ENCODE measurements around the gene CNTN4.
A peak's percentile ranks its signal among the peaks of the same experiment; 100 is the strongest.

Gene CNTN4

DNA sequence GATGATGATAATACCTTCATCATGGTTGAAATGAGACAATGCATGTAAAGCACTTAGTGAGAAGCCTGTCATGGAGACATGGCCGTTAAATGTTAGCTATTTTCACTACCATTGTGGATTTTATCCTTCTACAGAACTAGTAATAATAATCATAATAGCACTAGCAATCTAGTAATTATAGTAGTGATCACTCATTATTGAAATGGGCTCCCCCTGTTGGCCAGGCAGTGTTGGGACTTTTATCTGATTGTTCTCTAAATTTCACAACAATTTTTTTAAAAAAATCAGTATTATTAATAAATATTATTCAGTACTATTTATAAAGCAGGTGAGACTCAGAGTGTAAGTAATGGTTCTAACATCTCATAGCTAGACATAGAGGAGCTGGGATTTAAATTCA is 615.3 kb downstream of the CNTN4 start:
- H3K27me3 ChIP-seq (ENCODE audit: insufficient read depth, low read length) = no peaks in the 10 kb centered on the region
- TF ChIP-seq, protein P1, sequence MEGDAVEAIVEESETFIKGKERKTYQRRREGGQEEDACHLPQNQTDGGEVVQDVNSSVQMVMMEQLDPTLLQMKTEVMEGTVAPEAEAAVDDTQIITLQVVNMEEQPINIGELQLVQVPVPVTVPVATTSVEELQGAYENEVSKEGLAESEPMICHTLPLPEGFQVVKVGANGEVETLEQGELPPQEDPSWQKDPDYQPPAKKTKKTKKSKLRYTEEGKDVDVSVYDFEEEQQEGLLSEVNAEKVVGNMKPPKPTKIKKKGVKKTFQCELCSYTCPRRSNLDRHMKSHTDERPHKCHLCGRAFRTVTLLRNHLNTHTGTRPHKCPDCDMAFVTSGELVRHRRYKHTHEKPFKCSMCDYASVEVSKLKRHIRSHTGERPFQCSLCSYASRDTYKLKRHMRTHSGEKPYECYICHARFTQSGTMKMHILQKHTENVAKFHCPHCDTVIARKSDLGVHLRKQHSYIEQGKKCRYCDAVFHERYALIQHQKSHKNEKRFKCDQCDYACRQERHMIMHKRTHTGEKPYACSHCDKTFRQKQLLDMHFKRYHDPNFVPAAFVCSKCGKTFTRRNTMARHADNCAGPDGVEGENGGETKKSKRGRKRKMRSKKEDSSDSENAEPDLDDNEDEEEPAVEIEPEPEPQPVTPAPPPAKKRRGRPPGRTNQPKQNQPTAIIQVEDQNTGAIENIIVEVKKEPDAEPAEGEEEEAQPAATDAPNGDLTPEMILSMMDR (IDR thresholded peaks at IDR 0.05; ENCODE audit: low read length) = peak; percentile 47
- no peak for TF ChIP-seq EZH2 (IDR thresholded peaks at IDR 0.05; ENCODE audit: borderline replicate concordance, low read length)
- no peaks in the 10 kb centered on the region for H3K9me2 ChIP-seq (ENCODE audit: low read depth, low read length)
- H3K4me2 ChIP-seq (ENCODE audit: low read length) = no peak overlapping the region
- no peaks in the 10 kb centered on the region for H3K9me3 ChIP-seq (ENCODE audit: low read length)
- H3K9ac ChIP-seq (ENCODE audit: low read length) = no peak overlapping the region
- no peaks in the 10 kb centered on the region for H3K36me3 ChIP-seq (ENCODE audit: insufficient read depth, low read length)
- no peaks in the 10 kb centered on the region for H3F3A ChIP-seq (ENCODE audit: insufficient read depth, low read length)
- no peak overlapping the region for H2AFZ ChIP-seq (ENCODE audit: low read length)
- H3K4me1 ChIP-seq (ENCODE audit: insufficient read depth, low read length, severe bottlenecking) = no peaks in the 10 kb centered on the region
- H4K20me1 ChIP-seq (ENCODE audit: insufficient read depth, low read length) = no peaks in the 10 kb centered on the region
- H3K4me3 ChIP-seq (ENCODE audit: low read depth, low read length, poor library complexity, severe bottlenecking) = no peak overlapping the region
- no peak overlapping the region for H3K27ac ChIP-seq (ENCODE audit: low read depth, low read length, poor library complexity, severe bottlenecking)
- H3K79me2 ChIP-seq (ENCODE audit: insufficient read depth, low read length) = no peaks in the 10 kb centered on the region

DNA sequence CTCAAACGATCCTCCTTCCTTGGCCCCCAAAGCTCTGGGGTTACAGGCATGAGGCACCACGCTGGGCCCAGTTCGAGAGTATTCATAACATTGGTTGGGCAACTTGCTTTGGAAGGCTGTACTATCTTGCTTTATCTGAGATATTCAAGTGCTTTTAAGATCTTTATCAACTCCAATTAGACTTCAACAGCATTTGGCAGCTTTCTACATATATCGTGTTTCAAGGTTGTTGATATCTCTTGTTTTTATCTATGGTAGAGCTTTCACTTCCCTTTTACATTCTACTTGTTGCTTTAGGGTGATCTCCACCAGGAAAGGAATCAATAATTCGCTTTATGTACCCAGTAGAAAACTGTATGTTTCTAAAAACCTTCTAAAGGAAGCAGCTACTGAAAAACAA is 616.2 kb downstream of the CNTN4 start:
- Histone ChIP-seq H3K4me3 (ENCODE audit: low read depth, low read length, poor library complexity, severe bottlenecking) (no peak overlapping the region), H3K79me2 (ENCODE audit: insufficient read depth, low read length) (no peaks in the 10 kb centered on the region), H3K9me2 (ENCODE audit: low read depth, low read length) (no peaks in the 10 kb centered on the region), H3K4me2 (ENCODE audit: low read length) (no peak overlapping the region), H3F3A (ENCODE audit: insufficient read depth, low read length) (no peaks in the 10 kb centered on the region), H3K4me1 (ENCODE audit: insufficient read depth, low read length, severe bottlenecking) (no peaks in the 10 kb centered on the region), H3K36me3 (ENCODE audit: insufficient read depth, low read length) (no peaks in the 10 kb centered on the region), H3K27me3 (ENCODE audit: insufficient read depth, low read length) (no peaks in the 10 kb centered on the region), H2AFZ (ENCODE audit: low read length) (no peak overlapping the region), H3K9me3 (ENCODE audit: low read length) (no peaks in the 10 kb centered on the region), H4K20me1 (ENCODE audit: insufficient read depth, low read length) (no peaks in the 10 kb centered on the region), H3K9ac (ENCODE audit: low read length) (no peak overlapping the region), H3K27ac (ENCODE audit: low read depth, low read length, poor library complexity, severe bottlenecking) (no peak overlapping the region)
- no peak for TF ChIP-seq EZH2 (IDR thresholded peaks at IDR 0.05; ENCODE audit: borderline replicate concordance, low read length)

- H2AFZ ChIP-seq (ENCODE audit: low read length) = no peak overlapping the region
- H3K9ac ChIP-seq (ENCODE audit: low read length) = no peak overlapping the region
- H3K9me3 ChIP-seq (ENCODE audit: low read length) = no peaks in the 10 kb centered on the region
- no peak overlapping the region for H3K4me2 ChIP-seq (ENCODE audit: low read length)
- H3K4me1 ChIP-seq (ENCODE audit: insufficient read depth, low read length, severe bottlenecking) = no peaks in the 10 kb centered on the region
- no peak overlapping the region for H3K27ac ChIP-seq (ENCODE audit: low read depth, low read length, poor library complexity, severe bottlenecking)
- H3K79me2 ChIP-seq (ENCODE audit: insufficient read depth, low read length) = no peaks in the 10 kb centered on the region
- H4K20me1 ChIP-seq (ENCODE audit: insufficient read depth, low read length) = no peaks in the 10 kb centered on the region
- H3K36me3 ChIP-seq (ENCODE audit: insufficient read depth, low read length) = no peaks in the 10 kb centered on the region
- no peaks in the 10 kb centered on the region for H3K9me2 ChIP-seq (ENCODE audit: low read depth, low read length)
- TF ChIP-seq EZH2 (IDR thresholded peaks at IDR 0.05; ENCODE audit: borderline replicate concordance, low read length) = no peak
- TF ChIP-seq, protein P1 (IDR thresholded peaks at IDR 0.05; ENCODE audit: low read length) = no peak
- no peaks in the 10 kb centered on the region for H3F3A ChIP-seq (ENCODE audit: insufficient read depth, low read length)
- no peak overlapping the region for H3K4me3 ChIP-seq (ENCODE audit: low read depth, low read length, poor library complexity, severe bottlenecking)
- H3K27me3 ChIP-seq (ENCODE audit: insufficient read depth, low read length) = no peaks in the 10 kb centered on the region
Measured at GRCh38 chr3:2727101-2727500, 628.4 kb downstream of the CNTN4 start.

DNA sequence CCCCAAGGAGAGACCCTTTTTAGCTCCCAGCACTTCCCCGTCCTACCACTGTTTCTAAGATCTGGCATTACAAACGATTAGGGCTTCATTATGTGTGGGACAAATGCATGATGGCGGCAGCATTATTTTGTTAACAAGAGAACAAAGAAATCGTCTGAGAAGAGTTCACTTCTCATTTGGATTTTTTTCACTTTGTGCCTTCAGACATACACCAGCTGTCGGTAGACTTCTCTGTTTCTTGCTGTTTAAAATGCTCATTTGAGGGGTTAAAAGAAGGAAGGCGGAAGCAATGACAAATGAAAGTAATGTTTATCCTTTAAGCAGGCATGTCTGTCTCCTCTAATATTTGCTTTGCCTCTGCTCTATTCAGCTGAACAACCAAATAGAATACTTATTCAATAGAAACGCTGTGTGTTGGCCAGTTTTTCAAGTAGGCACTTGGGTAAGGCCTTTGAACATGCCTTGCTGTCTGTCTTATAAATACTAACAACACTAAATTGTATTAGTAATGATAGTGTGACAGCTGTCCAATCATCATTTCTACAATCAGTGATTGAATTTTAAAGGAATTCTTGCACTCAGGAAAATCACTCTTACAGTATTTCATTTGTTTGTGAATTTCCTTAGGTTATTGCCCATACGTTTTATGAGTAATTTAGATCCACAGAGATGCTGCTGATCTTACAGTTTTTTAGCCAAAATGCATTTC is 629.1 kb downstream of the CNTN4 start:
- Histone ChIP-seq H4K20me1 (ENCODE audit: insufficient read depth, low read length) (no peaks in the 10 kb centered on the region), H3K4me2 (ENCODE audit: low read length) (no peak overlapping the region), H3K4me3 (ENCODE audit: low read depth, low read length, poor library complexity, severe bottlenecking) (no peak overlapping the region), H3K9ac (ENCODE audit: low read length) (no peak overlapping the region), H3K27ac (ENCODE audit: low read depth, low read length, poor library complexity, severe bottlenecking) (no peak overlapping the region), H3K79me2 (ENCODE audit: insufficient read depth, low read length) (no peaks in the 10 kb centered on the region), H3K9me3 (ENCODE audit: low read length) (no peaks in the 10 kb centered on the region), H3K4me1 (ENCODE audit: insufficient read depth, low read length, severe bottlenecking) (no peaks in the 10 kb centered on the region), H3F3A (ENCODE audit: insufficient read depth, low read length) (no peaks in the 10 kb centered on the region), H3K27me3 (ENCODE audit: insufficient read depth, low read length) (no peaks in the 10 kb centered on the region), H3K9me2 (ENCODE audit: low read depth, low read length) (no peaks in the 10 kb centered on the region), H2AFZ (ENCODE audit: low read length) (no peak overlapping the region), H3K36me3 (ENCODE audit: insufficient read depth, low read length) (no peaks in the 10 kb centered on the region)
- TF ChIP-seq, protein P1 (IDR thresholded peaks at IDR 0.05; ENCODE audit: low read length) = no peak
- no peak for TF ChIP-seq EZH2 (IDR thresholded peaks at IDR 0.05; ENCODE audit: borderline replicate concordance, low read length)
